NCI-H510A treated with DMSO at 0.1 percent for 48 hours (cell line): Measurements from ENCODE around the gene ITGAV.

Experiments used
- DNase-seq: peaks from one replicate; lab custom pipeline; 2025; lab: John Stamatoyannopoulos, UW

ITGAV gene

GRCh38 chr2:186718122-186718521, 128.3 kb downstream of the ITGAV start:
- no peak for DNase-seq

GRCh38 chr2:186718903-186719302, 129.0 kb downstream of the ITGAV start:
- DNase-seq = no peak

GRCh38 chr2:186721956-186722355, 132.1 kb downstream of the ITGAV start:
- no peak for DNase-seq

GRCh38 chr2:186724736-186725135, 134.9 kb downstream of the ITGAV start:
- no peak for DNase-seq

- DNase-seq = no peak
Measured at GRCh38 chr2:186725783-186726182, 135.9 kb downstream of the ITGAV start.

GRCh38 chr2:186726938-186727337, 137.1 kb downstream of the ITGAV start:
- no peak for DNase-seq

- no peak for DNase-seq
Measured at GRCh38 chr2:186728631-186729030, 138.8 kb downstream of the ITGAV start.
